GM19328 (cell line): ENCODE results near the gene XRCC5.

ENCODE experiments used
- ATAC-seq: cut with Tn5 transposase; IDR thresholded peaks from one replicate; pipeline ENCODE4 v1.9.1; 2021; ENCODE audit warnings: mild to moderate bottlenecking, moderate library complexity; ENCODE audit not compliant: unreplicated experiment

XRCC5 gene

GRCh38 chr2:216217904-216218260 is 108.7 kb downstream of the XRCC5 start:
- no peak for ATAC-seq

GRCh38 chr2:216219861-216220260 is 110.7 kb downstream of the XRCC5 start:
- no peak for ATAC-seq

- ATAC-seq, result no peak
Measured at GRCh38 chr2:216220976-216221375, 111.8 kb downstream of the XRCC5 start.

- no peak for ATAC-seq
Measured at GRCh38 chr2:216221811-216222210, 112.7 kb downstream of the XRCC5 start.

- ATAC-seq, result peak; percentile 61
Measured at GRCh38 chr2:216222650-216223352, 113.7 kb downstream of the XRCC5 start.

- no peak for ATAC-seq
Measured at GRCh38 chr2:216224388-216224787, 115.2 kb downstream of the XRCC5 start.

GRCh38 chr2:216229277-216229914 is 120.2 kb downstream of the XRCC5 start:
- no peak for ATAC-seq

GRCh38 chr2:216231867-216232266 is 122.7 kb downstream of the XRCC5 start:
- no peak for ATAC-seq

GRCh38 chr2:216232721-216233120 is 123.6 kb downstream of the XRCC5 start:
- ATAC-seq, result no peak

GRCh38 chr2:216233281-216233995 is 124.3 kb downstream of the XRCC5 start:
- ATAC-seq, result no peak

- ATAC-seq, result no peak
Measured at GRCh38 chr2:216234106-216234505, 125.0 kb downstream of the XRCC5 start.

GRCh38 chr2:216235462-216235861 is 126.3 kb downstream of the XRCC5 start:
- ATAC-seq, result no peak

GRCh38 chr2:216235896-216236295 is 126.7 kb downstream of the XRCC5 start:
- ATAC-seq, result no peak

GRCh38 chr2:216236486-216236885 is 127.3 kb downstream of the XRCC5 start:
- ATAC-seq, result no peak

- ATAC-seq, result no peak
Measured at GRCh38 chr2:216242365-216242764, 133.2 kb downstream of the XRCC5 start.

- no peak for ATAC-seq
Measured at GRCh38 chr2:216243026-216243425, 133.9 kb downstream of the XRCC5 start.

GRCh38 chr2:216245391-216245975 is 136.3 kb downstream of the XRCC5 start:
- no peak for ATAC-seq

- no peak for ATAC-seq
Measured at GRCh38 chr2:216246766-216247165, 137.6 kb downstream of the XRCC5 start.
